RCC 7860 (cell line): ENCODE data around the gene CFDP1.

Experiments
- DNase-seq: peaks from one replicate; pipeline ENCODE4 v3.0.0-alpha.2; 2015; ENCODE audit warnings: low spot score
- FAIRE-seq: peaks from 2 replicates; lab custom pipeline; 2012; peaks lifted over from hg19 to GRCh38; lab: Jason Lieb, UNC

CFDP1 gene

GRCh38 chr16:75326333-75326732 lies 107.0 kb downstream of the CFDP1 start:
- DNase-seq (no peak), FAIRE-seq (no peak)

- FAIRE-seq (no peak), DNase-seq (no peak)
Observed at GRCh38 chr16:75323933-75324332, 109.4 kb downstream of the CFDP1 start.

- DNase-seq (no peak), FAIRE-seq (no peak)
Observed at GRCh38 chr16:75323198-75323597, 110.1 kb downstream of the CFDP1 start.

GRCh38 chr16:75322740-75323139 lies 110.6 kb downstream of the CFDP1 start:
- DNase-seq, result peak; percentile 46

GRCh38 chr16:75320435-75320834 lies 112.9 kb downstream of the CFDP1 start:
- DNase-seq, result peak; percentile 64
- FAIRE-seq, result no peak

More at GRCh38 chr16:75322740-75323139, 110.6 kb downstream of the CFDP1 start:
- peak; percentile 84 for FAIRE-seq

- FAIRE-seq (peak; percentile 89), DNase-seq (peak; percentile 83)
Observed at GRCh38 chr16:75319513-75320411, 113.5 kb downstream of the CFDP1 start.

- DNase-seq (no peak), FAIRE-seq (no peak)
Observed at GRCh38 chr16:75318737-75319136, 114.6 kb downstream of the CFDP1 start.

- FAIRE-seq, result no peak
- no peak for DNase-seq
Observed at GRCh38 chr16:75317532-75317931, 115.8 kb downstream of the CFDP1 start.

- DNase-seq (no peak), FAIRE-seq (no peak)
Observed at GRCh38 chr16:75317101-75317522, 116.2 kb downstream of the CFDP1 start.

- FAIRE-seq (no peak), DNase-seq (no peak)
Observed at GRCh38 chr16:75315539-75316306, 117.6 kb downstream of the CFDP1 start.

- FAIRE-seq (no peak), DNase-seq (no peak)
Observed at GRCh38 chr16:75312875-75313274, 120.4 kb downstream of the CFDP1 start.

GRCh38 chr16:75311383-75311938 lies 121.8 kb downstream of the CFDP1 start:
- DNase-seq (no peak), FAIRE-seq (no peak)

GRCh38 chr16:75310541-75310940 lies 122.8 kb downstream of the CFDP1 start:
- no peak for FAIRE-seq
- DNase-seq, result no peak

GRCh38 chr16:75309899-75310430 lies 123.3 kb downstream of the CFDP1 start:
- no peak for FAIRE-seq

GRCh38 chr16:75309156-75309555 lies 124.1 kb downstream of the CFDP1 start:
- DNase-seq (no peak), FAIRE-seq (no peak)

More at GRCh38 chr16:75309899-75310430, 123.3 kb downstream of the CFDP1 start:
- no peak for DNase-seq

- FAIRE-seq (no peak), DNase-seq (no peak)
Observed at GRCh38 chr16:75308011-75308410, 125.3 kb downstream of the CFDP1 start.

- DNase-seq (no peak), FAIRE-seq (no peak)
Observed at GRCh38 chr16:75307506-75307905, 125.8 kb downstream of the CFDP1 start.

GRCh38 chr16:75306099-75306762 lies 127.1 kb downstream of the CFDP1 start:
- DNase-seq (peak; percentile 62), FAIRE-seq (no peak)

- DNase-seq, result peak; percentile 100
- peak; percentile 97 for FAIRE-seq
Observed at GRCh38 chr16:75305364-75306098, 127.8 kb downstream of the CFDP1 start.
